GM13977 (cell line): ENCODE data around the gene MCAM.
A peak's percentile ranks its signal among the peaks of the same experiment; 100 is the strongest.

ENCODE experiments used
- DNase-seq: peaks from one replicate; pipeline ENCODE4 v3.0.0; 2012; ENCODE audit warnings: low spot score
- CTCF ChIP-seq: IDR thresholded peaks from 2 replicates; pipeline ENCODE4 v1.5.1; 2012; ENCODE audit warnings: mild to moderate bottlenecking, control low read depth; ENCODE audit not compliant: insufficient read depth; ENCODE audit errors: extremely low read depth, missing control alignments
- in situ Hi-C: fragments of 300-500 bp; cut with MboI; formaldehyde crosslinking; loops from one replicate; pipeline ENCODE4 v1.12.0; 2022; ENCODE audit warnings: low sequenced_read_pairs, low pct_unique_long_range_greater_than_20kb, mixed read lengths, inconsistent platforms; ENCODE audit not compliant: unreplicated experiment

MCAM gene

GRCh38 chr11:119332111-119332765 is 15.3 kb upstream of the MCAM start:
- in situ Hi-C loops = no loop called here

GRCh38 chr11:119330237-119330636 is 13.3 kb upstream of the MCAM start:
- TF ChIP-seq CTCF = no peak
- in situ Hi-C loops = no loop called here
- DNase-seq = no peak

More at GRCh38 chr11:119332111-119332765, 15.3 kb upstream of the MCAM start:
- no peak for DNase-seq
- TF ChIP-seq CTCF = no peak

GRCh38 chr11:119329320-119329719 is 12.4 kb upstream of the MCAM start:
- DNase-seq = no peak
- TF ChIP-seq CTCF = no peak
- in situ Hi-C loops = no loop called here

GRCh38 chr11:119324189-119324588 is 7.3 kb upstream of the MCAM start:
- in situ Hi-C loops = no loop called here
- no peak for TF ChIP-seq CTCF
- no peak for DNase-seq

- peak; percentile 84 for TF ChIP-seq CTCF
- peak; percentile 69 for DNase-seq
- in situ Hi-C loops = no loop called here
Observed at GRCh38 chr11:119323532-119324033, 6.7 kb upstream of the MCAM start.

- DNase-seq = no peak
- TF ChIP-seq CTCF = no peak
- in situ Hi-C loops = no loop called here
Observed at GRCh38 chr11:119322921-119323531, 6.1 kb upstream of the MCAM start.

GRCh38 chr11:119322360-119322739 is 5.4 kb upstream of the MCAM start:
- no peak for DNase-seq
- TF ChIP-seq CTCF = no peak
- in situ Hi-C loops = no loop called here
